ENCODE measurements around the gene RBM39. TPM values are rescaled to one million over a fixed set of nuclear protein-coding genes. Genes with fewer than 3 reads are reported as not detected.

RBM39 gene
- total and polyA plus RNA-seq, 9 of the 15 experiments (the other 6 are each of a cell fraction or from before 2014, with no cell fraction given): 143 to 319 (median 228) TPM

GRCh38 chr20:35771689-35772562 is 29.9 kb upstream of the RBM39 start, which contains the start of gene PHF20 (continued):
- peak; percentile 49; the same call in 1 of the 2 replicates for TF ChIP-seq EP400 (IDR thresholded peaks at IDR 0.05)
- no peak for TF ChIP-seq FOXM1 (IDR thresholded peaks at IDR 0.05; ENCODE audit: low read depth)
- no peak for TF ChIP-seq FOXM1 (CRISPR knock-in tag; IDR thresholded peaks at IDR 0.05; ENCODE audit: low read depth)
- peak; percentile 75 for TF ChIP-seq ZNF511 (CRISPR knock-in tag; IDR thresholded peaks at IDR 0.05)
- peak; percentile 79 for TF ChIP-seq CBFA2T2 (conservative IDR thresholded peaks at IDR 0.05)
- peak; percentile 79; the same call in 1 of the 2 replicates for TF ChIP-seq DPF2 (IDR thresholded peaks at IDR 0.05)
- TF ChIP-seq FOXK2 (conservative IDR thresholded peaks at IDR 0.05 in 1 of 2, IDR thresholded peaks at IDR 0.05 in 1 of 2; ENCODE audit: low read depth in 2 of 2): peak in 1 of 2 experiments; percentile 47; a peak in 1 of 4 replicates
- TF ChIP-seq CTCF (IDR thresholded peaks at IDR 0.05 in 2 of 3, conservative IDR thresholded peaks at IDR 0.05 in 1 of 3; ENCODE audit: insufficient read depth in 2 of 3, low read depth in 1 of 3, low read length in 3 of 3): no peak
- no peak for TF ChIP-seq NR0B1 (IDR thresholded peaks at IDR 0.05; ENCODE audit: partially characterized antibody)
- TF ChIP-seq ZNF175 (CRISPR knock-in tag; IDR thresholded peaks at IDR 0.05; ENCODE audit: low read depth): no peak
- TF ChIP-seq ZNF449 (CRISPR knock-in tag; IDR thresholded peaks at IDR 0.05): no peak
- no peak for TF ChIP-seq SMC3 (conservative IDR thresholded peaks at IDR 0.05; ENCODE audit: insufficient read depth, low read depth, low read length)
- TF ChIP-seq IFI16 (CRISPR knock-in tag; IDR thresholded peaks at IDR 0.05): no peak
- TF ChIP-seq ZBTB8A (IDR thresholded peaks at IDR 0.05; ENCODE audit: partially characterized antibody): no peak
- 0 out of 2 replicates have a peak, but pooled peaks have one; percentile 15 for TF ChIP-seq SOX6 (IDR thresholded peaks at IDR 0.05)
- TF ChIP-seq SIX5 (IDR thresholded peaks at IDR 0.05; ENCODE audit: borderline replicate concordance in 1 of 2, insufficient read depth in 1 of 2, low read depth in 1 of 2, low read length in 2 of 2): no peak
- TF ChIP-seq U2AF1 (optimal IDR thresholded peaks at IDR 0.05; ENCODE audit: low read depth, low read length): no peak
- TF ChIP-seq SNRNP70 (optimal IDR thresholded peaks at IDR 0.05; ENCODE audit: low read depth, low read length): no peak
- TF ChIP-seq HDGF (IDR thresholded peaks at IDR 0.05): no peak
- no peak for TF ChIP-seq ZNF551 (CRISPR knock-in tag; IDR thresholded peaks at IDR 0.05)
- TF ChIP-seq TAL1 (IDR thresholded peaks at IDR 0.05): no peak
- TF ChIP-seq ZNF274 (IDR thresholded peaks at IDR 0.05; ENCODE audit: borderline replicate concordance, low read depth, low read length): no peak
